K562 (cell line): ENCODE measurements around the gene CSMD2. TPM values are rescaled to one million over a fixed set of nuclear protein-coding genes. Genes with fewer than 3 reads are reported as not detected.

Experiments
- ATAC-seq: fragments of 200-7000 bp; cut with Tn5 transposase; 3 replicates; pipeline ENCODE4 v1.9.1; 2020; ENCODE audit warnings: moderate library complexity
- BruUV-seq: library from RNA; stranded (reverse); fragments of 400-500 nt; replicated peaks from 2 replicates; lab custom pipeline; 2021; lab: Mats Ljungman, UMichigan
- CTCF ChIA-PET: fragments of 300-600 bp; formaldehyde crosslinking; extraction: SDS; loops from one replicate; lab custom pipeline; 2021; ENCODE audit warnings: low intra/inter-chr PET ratio; lab: Yijun Ruan, JAX
- POLR2A ChIA-PET: fragments of 300-600, 350-650 bp; sonication (Branson Sonifier 250); formaldehyde crosslinking; extraction: SDS; loops from one replicate; lab custom pipeline; 2021; ENCODE audit warnings: antibody characterized with exemption, inconsistent platforms; lab: Yijun Ruan, JAX
- DNase-seq, 4 experiments: peaks; one replicate each; pipeline versions ENCODE4 v3.0.0 to v3.0.0-alpha.2; 2011 to 2018; ENCODE audit warnings: low spot score in 3 of 4, mixed read lengths in 3 of 4; ENCODE audit errors: extremely low read depth in 1 of 4
- FAIRE-seq: peaks from 2 replicates; lab custom pipeline; 2011; peaks lifted over from hg19 to GRCh38; lab: Jason Lieb, UNC
- H2AFZ ChIP-seq: 2 replicates; pipeline ENCODE4 v1.6.0; 2011; ENCODE audit warnings: low read depth, low read length, control low read depth, inconsistent platforms
- H3K27ac ChIP-seq: fragments of 200-600 bp; 3 replicates; pipeline ENCODE4 v1.8.0; 2011; ENCODE audit warnings: low read depth, mild to moderate bottlenecking, control low read depth, inconsistent platforms, low read length, moderate library complexity, mixed read lengths; ENCODE audit errors: extremely low read depth
- H3K27me3 ChIP-seq, 2 experiments: fragments of 300-600 bp in 1 of 2; 2 replicates in 1 of 2; 3 replicates in 1 of 2; pipeline versions ENCODE4 v1.6.0 to v1.8.0; 2011; ENCODE audit warnings: inconsistent platforms in 2 of 2, low read length in 2 of 2, mild to moderate bottlenecking in 1 of 2, mixed read lengths in 1 of 2, moderate library complexity in 1 of 2; ENCODE audit not compliant: control insufficient read depth in 2 of 2, insufficient read depth in 2 of 2
- H3K36me3 ChIP-seq: fragments of 300-600 bp; 3 replicates; pipeline ENCODE4 v1.8.0; 2011; ENCODE audit warnings: mild to moderate bottlenecking, low read length, inconsistent platforms; ENCODE audit not compliant: control insufficient read depth, insufficient read depth
- H3K4me1 ChIP-seq, 2 experiments: fragments of 200-600 bp in 1 of 2; replicated peaks in 1 of 2; 2 replicates in 1 of 2; 3 replicates in 1 of 2; pipeline versions ENCODE4 v1.5.1 to v1.8.0; 2011; ENCODE audit warnings: inconsistent platforms in 2 of 2, low read length in 2 of 2, mild to moderate bottlenecking in 1 of 2, mixed read lengths in 1 of 2, moderate library complexity in 1 of 2; ENCODE audit not compliant: control insufficient read depth in 2 of 2, insufficient read depth in 2 of 2
- H3K4me2 ChIP-seq: 2 replicates; pipeline ENCODE4 v1.6.1; 2011; ENCODE audit warnings: low read length, control low read depth, inconsistent platforms, mixed read lengths; ENCODE audit not compliant: insufficient read depth
- H3K4me3 ChIP-seq: fragments of 200-600 bp; sonication (generic), shearing (Covaris generic); 2 replicates; pipeline ENCODE4 v1.5.1; 2016; ENCODE audit warnings: control low read depth, inconsistent platforms
- H3K79me2 ChIP-seq: fragments of 200-600 bp; 3 replicates; pipeline ENCODE4 v1.8.0; 2011; ENCODE audit warnings: low read length, inconsistent platforms; ENCODE audit not compliant: control insufficient read depth, insufficient read depth
- H3K9ac ChIP-seq, 2 experiments: 2 replicates each; pipeline versions ENCODE4 v1.6.0 to v1.6.1; 2011; ENCODE audit warnings: low read depth in 2 of 2, low read length in 2 of 2, control low read depth in 1 of 2, inconsistent platforms in 1 of 2, mild to moderate bottlenecking in 1 of 2, mixed read lengths in 1 of 2; ENCODE audit not compliant: insufficient read depth in 1 of 2
- H3K9me1 ChIP-seq: one replicate; pipeline ENCODE4 v1.6.0; 2011; ENCODE audit warnings: inconsistent platforms, mild to moderate bottlenecking, low read length, moderate library complexity; ENCODE audit not compliant: control insufficient read depth, insufficient read depth
- H3K9me3 ChIP-seq: replicated peaks from 2 replicates; pipeline ENCODE4 v1.5.1; 2011; ENCODE audit warnings: low read depth, low read length, inconsistent platforms; ENCODE audit not compliant: control insufficient read depth, insufficient read depth
- H4K20me1 ChIP-seq: replicated peaks from 2 replicates; pipeline ENCODE4 v1.6.1; 2011; ENCODE audit warnings: low read length, inconsistent platforms, mixed read lengths; ENCODE audit not compliant: control insufficient read depth, insufficient read depth
- CCNT2 ChIP-seq: IDR thresholded peaks from 2 replicates; pipeline ENCODE4 v1.6.1; 2011; ENCODE audit warnings: borderline replicate concordance, low read depth, mild to moderate bottlenecking, moderate library complexity, mixed read lengths, low read length; ENCODE audit not compliant: insufficient read length; ENCODE audit errors: extremely low read depth
- COPS2 ChIP-seq: fragments of 450-650 bp; conservative IDR thresholded peaks from 2 replicates; pipeline ENCODE4 v1.6.1; 2016; ENCODE audit warnings: mild to moderate bottlenecking, moderate library complexity
- CREB3L1 ChIP-seq: fragments of 450-650 bp; IDR thresholded peaks from 2 replicates; pipeline ENCODE4 v1.6.1; 2014; ENCODE audit warnings: low read depth, mild to moderate bottlenecking, moderate library complexity, borderline replicate concordance
- E4F1 ChIP-seq: fragments of 250-450 bp; sonication (Bioruptor Pico); IDR thresholded peaks from 2 replicates; pipeline ENCODE4 v1.5.0; 2021; ENCODE audit warnings: mild to moderate bottlenecking, borderline replicate concordance
- ESRRA ChIP-seq: fragments of 450-650 bp; IDR thresholded peaks from 2 replicates; pipeline ENCODE4 v1.6.1; 2014; ENCODE audit warnings: low read depth, mild to moderate bottlenecking, moderate library complexity, borderline replicate concordance
- GTF2F1 ChIP-seq: IDR thresholded peaks from 2 replicates; pipeline ENCODE4 v1.6.1; 2011; ENCODE audit warnings: low read depth, low read length, improper control_type of control experiment
- HIVEP1 ChIP-seq: fragments of 250-450 bp; sonication (Bioruptor Pico); IDR thresholded peaks from 2 replicates; pipeline ENCODE4 v1.4.0; 2020; ENCODE audit warnings: mild to moderate bottlenecking
- KAT7 ChIP-seq: sonication (generic); formaldehyde crosslinking; IDR thresholded peaks from 2 replicates; pipeline ENCODE4 v1.8.0; 2022; ENCODE audit warnings: missing genetic modification reagents, mild to moderate bottlenecking, borderline replicate concordance
- MTF1 ChIP-seq: fragments of 250-450 bp; sonication (Bioruptor Pico); IDR thresholded peaks from 2 replicates; pipeline ENCODE4 v1.9.0; 2021; ENCODE audit warnings: moderate library complexity, mild to moderate bottlenecking, inconsistent platforms, borderline replicate concordance
- MYBL2 ChIP-seq, 2 experiments: fragments of 450-650 bp in 1 of 2; sonication (generic) in 1 of 2; formaldehyde crosslinking in 1 of 2; IDR thresholded peaks; 2 replicates each; pipeline versions ENCODE4 v1.6.1 to v1.8.1; 2017 to 2022; ENCODE audit warnings: borderline replicate concordance in 1 of 2, inconsistent platforms in 1 of 2, low read depth in 1 of 2, mild to moderate bottlenecking in 1 of 2, missing genetic modification reagents in 1 of 2, moderate library complexity in 1 of 2
- NCOA1 ChIP-seq: fragments of 450-650 bp; IDR thresholded peaks from 2 replicates; pipeline ENCODE4 v1.6.1; 2016; ENCODE audit warnings: low read depth
- NR0B1 ChIP-seq: fragments of 450-650 bp; IDR thresholded peaks from one replicate; pipeline ENCODE4 v1.6.1; 2018; ENCODE audit warnings: mild to moderate bottlenecking, moderate library complexity; ENCODE audit not compliant: partially characterized antibody
- RBM34 ChIP-seq: fragments of 200-400 bp; formaldehyde crosslinking; IDR thresholded peaks from 2 replicates; pipeline ENCODE4 v1.6.1; 2018; ENCODE audit warnings: low read length, borderline replicate concordance; ENCODE audit not compliant: insufficient read depth
- SUPT5H ChIP-seq: fragments of 450-650 bp; IDR thresholded peaks from 2 replicates; pipeline ENCODE4 v1.6.1; 2016
- XRCC4 ChIP-seq: IDR thresholded peaks from one replicate; pipeline ENCODE4 v1.6.1; 2011; ENCODE audit not compliant: insufficient read depth, insufficient read length; ENCODE audit errors: extremely low read depth
- ZC3H4 ChIP-seq: sonication (generic); formaldehyde crosslinking; IDR thresholded peaks from 2 replicates; pipeline ENCODE4 v1.9.0; 2021; ENCODE audit warnings: missing genetic modification reagents, borderline replicate concordance
- ZNF445 ChIP-seq: fragments of 250-450 bp; sonication (Bioruptor Pico); IDR thresholded peaks from 2 replicates; pipeline ENCODE4 v1.4.0; 2020; ENCODE audit warnings: low read depth, mild to moderate bottlenecking, moderate library complexity
- ZSCAN32 ChIP-seq: fragments of 450-650 bp; formaldehyde crosslinking; IDR thresholded peaks from 2 replicates; pipeline ENCODE4 v1.4.0; 2020; ENCODE audit warnings: mild to moderate bottlenecking, moderate library complexity
- WGBS: fragments of 100-300 bp; shearing (Covaris generic); methylation state at CpG from one replicate; pipeline ENCODE4 v1.1.6; 2016; ENCODE audit warnings: low coverage, mixed read lengths; ENCODE audit not compliant: insufficient coverage; ENCODE audit errors: missing lambda C conversion rate; 5-methylcytosine and 5-hydroxymethylcytosine counted together
- in situ Hi-C: fragments of 300-500 bp; cut with MboI; formaldehyde crosslinking; loops from 4 replicates; pipeline ENCODE4 v1.15.0; 2018; ENCODE audit warnings: inconsistent platforms, mixed read lengths
- intact Hi-C: fragments of 100-400 bp; cut with micrococcal nuclease; formaldehyde crosslinking; loops from 2 replicates; pipeline ENCODE4 v1.14.2; 2022
- polyA plus RNA-seq, 8 experiments: library from polyadenylated mRNA; depleted of rRNA in 4 of 8; stranded (reverse) in 5 of 8; unstranded in 3 of 8; fragments of >200 nt; fragmentation: Nextera tagmentation in 2 of 8; fragmentation: Illumina TruSeq in 1 of 8; extraction: Ambion mirVana in 2 of 8; extraction: Trizol in 1 of 8; gene quantifications; 2 replicates each; pipeline versions ENCODE4 v1.2.1 to v1.2.3, GENCODE V29; 2011 to 2014; ENCODE audit warnings: inconsistent platforms in 1 of 8, missing spikeins in 1 of 8
- total RNA-seq, 7 experiments: library from RNA; depleted of rRNA in 6 of 7; stranded (reverse); fragments of >200 nt in 6 of 7; fragmentation: Illumina TruSeq in 2 of 7; extraction: Trizol in 2 of 7; gene quantifications; 2 replicates each; pipeline versions ENCODE4 v1.2.1 to v1.2.3, GENCODE V29; 2011 to 2021; ENCODE audit warnings: low replicate concordance in 1 of 7

Gene CSMD2
- total and polyA plus RNA-seq, 9 of the 15 experiments (the other 6 are each of a cell fraction or from before 2014, with no cell fraction given), result not detected

GRCh38 chr1:33792651-33793050 lies 372.4 kb downstream of the CSMD2 start:
- no peak for DNase-seq
- in situ Hi-C loops (no loop called here), intact Hi-C loops (no loop called here)
- H3K9me3 ChIP-seq, result no peaks in the 10 kb centered on the region
- H3K27me3 ChIP-seq, result no peaks in the 10 kb centered on the region; a peak in 1 of 5 replicates
- POLR2A ChIA-PET, result no interaction called here
- no peaks in the 10 kb centered on the region for H3K36me3 ChIP-seq
- ATAC-seq, result no peak
- H3K9ac ChIP-seq, result no peak overlapping the region
- no peak overlapping the region for H3K4me2 ChIP-seq
- CTCF ChIA-PET, result no interaction called here
- H3K79me2 ChIP-seq, result no peaks in the 10 kb centered on the region
- H3K4me1 ChIP-seq, result no peaks in the 10 kb centered on the region
- no peaks in the 10 kb centered on the region for H3K9me1 ChIP-seq
- BruUV-seq, result no TSS peak
- H2AFZ ChIP-seq, result no peak overlapping the region
- FAIRE-seq, result no peak
- WGBS, result 0% methylated on average over 4 of the region's 4 CpGs
- TF ChIP-seq XRCC4 (no peak), CCNT2 (no peak), ZSCAN32 (CRISPR knock-in tag) (no peak), MTF1 (CRISPR knock-in tag) (no peak), ZC3H4 (CRISPR knock-in tag) (no peak), CREB3L1 (no peak), KAT7 (no peak), RBM34 (no peak), GTF2F1 (no peak), ZNF445 (CRISPR knock-in tag) (no peak), SUPT5H (no peak), HIVEP1 (CRISPR knock-in tag) (no peak), ESRRA (no peak), E4F1 (no peak), COPS2 (no peak), MYBL2 (IDR thresholded peaks at IDR 0.05; ENCODE audit: low read depth) (no peak), MYBL2 (CRISPR knock-in tag; IDR thresholded peaks at IDR 0.05; ENCODE audit: borderline replicate concordance) (no peak), NR0B1 (no peak), NCOA1 (no peak)
- no peaks in the 10 kb centered on the region; the same call in 1 of the 2 replicates for H4K20me1 ChIP-seq
- no peak overlapping the region for H3K27ac ChIP-seq
- H3K4me3 ChIP-seq, result no peak overlapping the region
